MM.1S (cell line): ENCODE data around the gene EXOSC9.

ENCODE experiments used
- DNase-seq: peaks from one replicate; pipeline ENCODE4 v3.0.0-alpha.2; 2015
- H2AFZ ChIP-seq: fragments of 300-600 bp; sonication (generic); 2 replicates; pipeline ENCODE4 v1.6.0; 2016; ENCODE audit warnings: antibody characterized with exemption, low read length
- H3F3A ChIP-seq: fragments of 300-600 bp; sonication (generic); 2 replicates; pipeline ENCODE4 v1.6.1; 2016; ENCODE audit warnings: mild to moderate bottlenecking, antibody characterized with exemption, low read length, moderate library complexity, mixed read lengths; ENCODE audit not compliant: insufficient read depth
- H3K27ac ChIP-seq: fragments of 300-600 bp; sonication (generic); 2 replicates; pipeline ENCODE4 v1.5.1; 2016; ENCODE audit warnings: mild to moderate bottlenecking, low read length
- H3K27me3 ChIP-seq: fragments of 300-600 bp; sonication (generic); replicated peaks from 2 replicates; pipeline ENCODE4 v1.6.0; 2016; ENCODE audit warnings: low read length; ENCODE audit not compliant: insufficient read depth
- H3K36me3 ChIP-seq: fragments of 300-600 bp; sonication (generic); replicated peaks from 2 replicates; pipeline ENCODE4 v1.6.1; 2016; ENCODE audit warnings: mild to moderate bottlenecking, low read length, mixed read lengths; ENCODE audit not compliant: insufficient read depth
- H3K4me1 ChIP-seq: fragments of 300-600 bp; sonication (generic); 2 replicates; pipeline ENCODE4 v1.6.1; 2016; ENCODE audit warnings: low read length, mixed read lengths
- H3K4me2 ChIP-seq: fragments of 300-600 bp; sonication (generic); 2 replicates; pipeline ENCODE4 v1.6.0; 2016; ENCODE audit warnings: low read depth, low read length
- H3K4me3 ChIP-seq: fragments of 300-600 bp; sonication (generic); 2 replicates; pipeline ENCODE4 v1.5.1; 2016; ENCODE audit warnings: low read length, mixed read lengths
- H3K79me2 ChIP-seq: fragments of 300-600 bp; sonication (generic); 2 replicates; pipeline ENCODE4 v1.6.1; 2016; ENCODE audit warnings: mixed run types, low read length, mixed read lengths
- H3K9ac ChIP-seq: fragments of 300-600 bp; sonication (generic); 2 replicates; pipeline ENCODE4 v1.6.1; 2016; ENCODE audit warnings: low read length, mixed read lengths
- H3K9me2 ChIP-seq: fragments of 300-600 bp; sonication (generic); replicated peaks from 2 replicates; pipeline ENCODE4 v1.6.1; 2016; ENCODE audit warnings: mild to moderate bottlenecking, low read length, mixed read lengths; ENCODE audit not compliant: insufficient read depth
- H3K9me3 ChIP-seq: fragments of 300-600 bp; sonication (generic); replicated peaks from 2 replicates; pipeline ENCODE4 v1.6.1; 2016; ENCODE audit warnings: mild to moderate bottlenecking, low read length, mixed read lengths; ENCODE audit not compliant: insufficient read depth
- H4K20me1 ChIP-seq: fragments of 300-600 bp; sonication (generic); 2 replicates; pipeline ENCODE4 v1.6.1; 2016; ENCODE audit warnings: mild to moderate bottlenecking, low read length, moderate library complexity, mixed read lengths; ENCODE audit not compliant: insufficient read depth
- CTCF ChIP-seq: fragments of 300-600 bp; sonication (generic); IDR thresholded peaks from 2 replicates; pipeline ENCODE4 v1.5.1; 2016; ENCODE audit warnings: antibody characterized with exemption, low read length, mixed read lengths
- EZH2 ChIP-seq: fragments of 300-600 bp; sonication (generic); optimal IDR thresholded peaks from 2 replicates; pipeline ENCODE3; 2017; ENCODE audit warnings: low read depth, mild to moderate bottlenecking, antibody characterized with exemption, low read length, mixed read lengths
- EZH2phosphoT487 ChIP-seq: fragments of 300-600 bp; sonication (generic); IDR thresholded peaks from 2 replicates; pipeline ENCODE4 v1.6.1; 2018; ENCODE audit warnings: antibody characterized with exemption, low read length

The EXOSC9 gene

GRCh38 chr4:121801715-121802075 lies 572 bp downstream of the EXOSC9 start:
- H2AFZ ChIP-seq = peak overlapping the region; percentile 91
- no peak for DNase-seq
- no peak for TF ChIP-seq EZH2phosphoT487
- TF ChIP-seq EZH2 = no peak
- no peak for TF ChIP-seq CTCF

GRCh38 chr4:121806411-121806810 lies 5.3 kb downstream of the EXOSC9 start:
- H3K4me2 ChIP-seq = no peak overlapping the region
- no peak overlapping the region for H2AFZ ChIP-seq
- peaks cover 31% of the 10 kb centered on the region for H3K79me2 ChIP-seq
- no peak for DNase-seq
- H3K9ac ChIP-seq = no peak overlapping the region
- TF ChIP-seq CTCF (no peak), EZH2 (no peak), EZH2phosphoT487 (no peak)
- H3K9me3 ChIP-seq = no peaks in the 10 kb centered on the region
- H3F3A ChIP-seq = no peaks in the 10 kb centered on the region
- H3K27me3 ChIP-seq = no peaks in the 10 kb centered on the region
- H4K20me1 ChIP-seq = no peaks in the 10 kb centered on the region
- no peak overlapping the region for H3K27ac ChIP-seq
- peaks cover 13% of the 10 kb centered on the region for H3K36me3 ChIP-seq
- H3K9me2 ChIP-seq = no peaks in the 10 kb centered on the region
- H3K4me1 ChIP-seq = peaks cover 11% of the 10 kb centered on the region; the same call in 1 of the 2 replicates
- H3K4me3 ChIP-seq = no peak overlapping the region

More at GRCh38 chr4:121801715-121802075, 572 bp downstream of the EXOSC9 start:
- H3K4me3 ChIP-seq = peak overlapping the region; percentile 79
- peak overlapping the region; percentile 73; the same call in 1 of the 2 replicates for H3K27ac ChIP-seq
- no peaks in the 10 kb centered on the region for H4K20me1 ChIP-seq
- peaks cover 34% of the 10 kb centered on the region for H3K79me2 ChIP-seq
- H3K36me3 ChIP-seq = peaks cover 5% of the 10 kb centered on the region
- peaks cover 28% of the 10 kb centered on the region for H3K4me1 ChIP-seq
- H3F3A ChIP-seq = peaks cover 17% of the 10 kb centered on the region
- no peaks in the 10 kb centered on the region for H3K9me3 ChIP-seq
- no peaks in the 10 kb centered on the region for H3K9me2 ChIP-seq
- H3K4me2 ChIP-seq = peak overlapping the region; percentile 70
- H3K27me3 ChIP-seq = no peaks in the 10 kb centered on the region
- peak overlapping the region; percentile 83 for H3K9ac ChIP-seq

GRCh38 chr4:121811122-121811521 lies 10.0 kb downstream of the EXOSC9 start:
- H3K4me2 ChIP-seq = no peak overlapping the region
- no peak overlapping the region for H3K4me3 ChIP-seq
- no peaks in the 10 kb centered on the region for H3K9me2 ChIP-seq
- H4K20me1 ChIP-seq = 0 out of 2 replicates have a peak, but pooled peaks cover 3% of the 10 kb centered on the region
- H3K4me1 ChIP-seq = no peaks in the 10 kb centered on the region
- H3K79me2 ChIP-seq = 0 out of 2 replicates have a peak, but pooled peaks cover 12% of the 10 kb centered on the region
- TF ChIP-seq EZH2 = no peak
- no peak for TF ChIP-seq EZH2phosphoT487
- no peak for TF ChIP-seq CTCF
- peaks cover 14% of the 10 kb centered on the region; the same call in 1 of the 2 replicates for H3K36me3 ChIP-seq
- no peaks in the 10 kb centered on the region for H3K27me3 ChIP-seq
- H3F3A ChIP-seq = peaks cover 13% of the 10 kb centered on the region
- no peak overlapping the region for H3K9ac ChIP-seq
- no peak overlapping the region for H2AFZ ChIP-seq
- no peaks in the 10 kb centered on the region for H3K9me3 ChIP-seq
- DNase-seq = no peak
- no peak overlapping the region for H3K27ac ChIP-seq
